ENCODE results near the gene BOD1.
A peak's percentile ranks its signal among the peaks of the same experiment; 100 is the strongest.

BOD1 gene

DNA sequence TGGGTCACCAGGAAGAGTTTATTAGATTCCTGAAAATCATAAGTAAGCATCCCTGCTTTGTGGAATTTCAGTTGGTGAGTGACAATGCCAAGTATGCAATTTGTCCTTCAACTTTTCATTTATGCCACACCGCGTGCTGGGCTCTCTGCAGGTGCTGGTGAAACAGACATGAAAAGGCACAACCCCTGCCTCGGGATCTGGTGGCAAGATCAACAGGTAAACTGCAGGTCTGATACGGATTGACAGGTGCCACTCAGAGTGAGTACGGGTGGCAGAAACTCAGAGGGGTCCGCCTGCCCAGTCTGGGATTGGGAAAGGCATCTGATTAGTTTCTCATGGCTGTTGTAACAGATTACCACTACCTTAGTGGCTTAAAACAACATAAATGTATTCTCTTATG, 40.5 kb downstream of the BOD1 start:
- DNase-seq, result no peak

DNA sequence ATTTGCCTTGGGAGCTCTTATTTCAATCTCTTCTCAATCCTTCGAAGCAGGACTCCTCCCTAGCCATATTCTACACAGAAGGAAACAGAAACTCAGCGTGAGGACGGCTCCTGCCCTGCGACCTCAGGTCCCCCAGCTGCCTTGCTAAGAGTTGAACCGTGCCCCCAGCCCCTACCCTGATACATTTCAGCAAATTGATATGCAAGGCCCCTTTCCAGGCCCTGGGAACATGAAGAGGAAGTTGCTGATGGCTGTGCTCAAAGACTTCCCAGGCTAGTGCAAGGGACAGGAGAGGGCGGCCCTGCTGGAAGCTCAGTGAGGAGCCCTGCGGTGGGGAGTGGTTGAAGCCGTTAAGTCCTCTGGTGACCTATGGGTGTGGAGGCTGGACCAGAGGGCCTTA, 41.5 kb downstream of the BOD1 start:
- no peak for DNase-seq

DNA sequence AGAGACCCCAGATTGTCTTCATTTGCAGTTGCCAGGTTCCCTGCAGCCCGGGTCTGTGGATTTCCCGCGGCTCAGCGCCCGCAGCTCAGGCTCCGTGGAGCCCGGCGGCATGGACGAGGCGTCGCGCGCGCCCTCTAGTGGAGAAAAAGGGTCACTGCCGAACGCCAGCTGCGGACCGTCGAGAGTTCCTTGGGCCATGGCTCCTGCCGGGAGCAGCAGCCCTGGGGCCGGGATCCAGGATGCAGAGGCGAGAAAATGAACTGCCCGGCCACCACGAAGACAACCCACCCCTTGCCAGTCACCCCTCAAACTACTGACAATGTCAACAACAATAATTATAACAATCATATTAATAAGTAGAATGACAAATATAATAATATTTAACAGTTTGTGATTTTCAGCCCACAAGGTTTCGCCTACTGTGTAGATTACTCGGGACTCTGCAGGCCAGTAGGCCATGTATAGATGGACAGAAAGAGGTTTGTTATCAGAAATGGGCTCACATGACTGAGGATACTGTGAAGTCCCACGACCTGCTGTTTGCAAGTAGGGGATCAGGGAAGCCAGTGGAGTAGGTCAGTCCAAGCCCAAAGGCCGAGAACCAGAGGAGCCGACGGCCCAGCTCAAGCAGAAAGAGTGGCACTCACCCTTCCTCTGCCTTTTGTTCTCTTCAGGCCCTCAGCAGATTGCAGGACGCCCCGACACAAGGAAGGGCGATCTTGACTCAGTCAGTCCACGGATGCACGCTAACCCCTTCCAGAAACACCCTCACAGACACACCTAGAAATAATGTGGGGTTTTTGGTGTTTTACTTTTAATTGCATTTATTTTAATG, 43.1 kb downstream of the BOD1 start:
- peak; percentile 39 to 71 for DNase-seq

DNA sequence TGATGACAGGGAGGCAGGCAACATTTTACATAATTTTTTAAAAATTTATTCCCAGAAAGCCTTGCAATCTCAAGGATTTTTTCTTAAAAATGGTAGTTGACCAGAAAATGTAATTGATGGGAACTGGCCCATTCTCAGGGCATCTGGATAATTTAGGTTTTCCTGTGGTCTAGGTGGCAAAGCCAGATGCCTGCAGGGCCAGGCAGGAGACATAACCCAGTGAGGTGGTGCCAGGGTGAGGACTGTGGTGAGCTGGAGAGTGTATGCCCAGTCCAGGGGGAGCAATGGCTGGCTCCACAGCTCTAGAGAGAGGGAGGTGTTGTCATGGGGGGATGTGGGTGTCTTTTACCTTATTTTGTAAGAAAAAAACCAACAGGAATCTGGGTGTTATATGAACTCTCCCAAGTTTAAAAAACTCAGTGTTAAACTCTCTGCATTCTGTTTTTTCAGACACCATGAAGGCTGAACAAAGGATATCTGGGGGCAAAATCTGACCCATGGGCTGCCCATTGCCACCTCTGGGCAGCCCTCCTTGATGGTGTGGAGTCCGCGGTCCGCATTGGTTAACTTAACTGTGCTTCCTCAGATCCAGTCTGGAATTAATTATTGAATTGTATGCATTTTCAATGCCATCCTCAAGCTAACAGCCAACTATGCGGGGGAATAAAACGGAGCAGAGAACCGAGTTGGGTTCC, 43.9 kb downstream of the BOD1 start:
- no peak for DNase-seq

DNA sequence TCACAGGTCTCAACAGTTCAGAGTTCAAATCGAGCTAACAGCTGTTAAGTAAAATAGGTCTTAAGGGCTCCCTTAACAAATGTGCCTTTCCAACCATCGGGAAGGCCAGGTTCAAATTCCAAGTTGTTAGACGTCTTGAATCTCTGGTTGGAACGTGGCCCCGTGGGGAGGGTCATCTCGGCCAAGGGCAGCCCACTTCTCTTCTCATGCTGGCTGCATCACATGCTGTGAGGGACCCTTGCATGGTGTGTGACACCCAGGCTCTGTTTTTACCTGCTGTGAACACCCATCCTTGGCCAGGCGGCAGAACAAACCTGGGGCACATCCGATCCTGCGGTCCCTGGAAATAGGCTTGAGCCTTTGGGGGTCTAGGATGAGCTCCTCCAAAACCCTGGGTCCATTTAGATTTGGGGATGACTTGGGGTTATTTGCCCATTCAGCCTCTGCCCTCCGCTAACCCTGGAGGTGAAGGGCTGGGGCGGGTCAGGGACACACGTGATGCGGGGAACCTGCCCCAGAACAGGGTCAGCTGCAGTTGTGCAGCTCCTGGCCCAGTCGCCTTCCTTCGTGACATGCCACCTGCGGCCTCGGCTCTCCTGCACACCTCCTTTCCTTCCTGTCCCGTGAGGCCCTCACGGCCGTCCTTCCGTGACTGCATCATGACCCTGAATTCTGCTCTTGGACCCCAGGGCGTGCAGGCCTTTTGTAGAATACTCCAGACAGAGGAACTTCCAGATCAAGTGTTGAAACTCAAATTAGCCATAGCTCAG, 45.9 kb downstream of the BOD1 start:
- no peak for DNase-seq

DNA sequence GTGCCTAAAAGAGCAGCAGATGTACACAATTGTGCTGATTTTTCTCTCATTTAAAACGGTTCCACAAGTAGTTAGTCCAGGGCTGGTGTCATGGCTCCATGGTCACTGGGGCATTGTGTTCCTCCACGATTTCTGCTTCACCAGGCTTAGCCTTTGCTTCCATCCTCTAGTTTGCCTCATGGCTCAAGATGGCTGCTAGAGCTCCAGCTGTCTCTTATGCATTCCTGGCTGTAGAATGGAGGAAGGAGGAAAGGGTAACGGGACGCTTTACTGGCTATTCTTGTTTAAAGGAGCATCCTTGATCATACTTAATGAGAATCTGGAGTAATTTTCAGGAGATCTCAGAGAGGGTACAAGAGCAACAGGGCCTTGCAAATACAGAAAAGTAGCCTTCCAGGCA, 47.7 kb downstream of the BOD1 start:
- DNase-seq, result no peak

DNA sequence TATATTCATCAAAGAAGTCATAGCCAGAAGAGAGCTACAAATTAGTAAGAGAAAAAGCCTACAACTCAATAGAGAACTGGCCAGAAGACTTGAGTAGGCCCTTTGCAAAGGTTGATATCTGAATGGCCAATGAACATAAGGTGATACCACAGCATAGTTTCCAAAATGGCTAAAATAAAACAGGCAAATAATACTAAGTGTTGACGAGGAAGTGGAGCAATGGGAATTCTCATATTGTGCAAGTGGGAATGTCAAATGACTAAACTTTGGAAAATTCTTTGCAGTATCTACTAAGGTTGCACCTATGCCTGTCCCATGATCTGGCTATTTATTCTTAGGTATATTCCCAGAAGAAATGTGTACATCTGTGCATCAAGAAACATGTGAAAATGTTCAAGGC, 48.3 kb downstream of the BOD1 start:
- no peak for DNase-seq

DNA sequence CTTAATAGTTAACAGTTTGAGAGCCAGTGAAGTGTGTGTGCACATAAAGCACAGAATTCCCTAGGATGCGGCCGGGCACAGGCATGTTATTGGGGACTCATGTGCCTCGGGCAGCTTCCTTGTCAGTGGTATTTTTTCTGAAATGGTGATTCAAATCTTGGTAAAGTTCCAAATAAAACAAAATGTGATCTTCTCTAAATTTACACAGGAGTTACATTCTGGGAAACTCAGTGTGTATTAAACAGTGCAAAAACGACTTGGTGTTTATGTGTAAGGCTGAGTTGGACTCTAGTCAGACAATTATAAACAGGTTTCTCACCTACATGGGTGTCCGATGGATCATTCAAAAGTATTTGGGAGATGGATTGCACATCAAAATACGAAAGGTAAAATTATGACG, 48.9 kb downstream of the BOD1 start:
- peak in 1 of 2 experiments; percentile 22 for DNase-seq

DNA sequence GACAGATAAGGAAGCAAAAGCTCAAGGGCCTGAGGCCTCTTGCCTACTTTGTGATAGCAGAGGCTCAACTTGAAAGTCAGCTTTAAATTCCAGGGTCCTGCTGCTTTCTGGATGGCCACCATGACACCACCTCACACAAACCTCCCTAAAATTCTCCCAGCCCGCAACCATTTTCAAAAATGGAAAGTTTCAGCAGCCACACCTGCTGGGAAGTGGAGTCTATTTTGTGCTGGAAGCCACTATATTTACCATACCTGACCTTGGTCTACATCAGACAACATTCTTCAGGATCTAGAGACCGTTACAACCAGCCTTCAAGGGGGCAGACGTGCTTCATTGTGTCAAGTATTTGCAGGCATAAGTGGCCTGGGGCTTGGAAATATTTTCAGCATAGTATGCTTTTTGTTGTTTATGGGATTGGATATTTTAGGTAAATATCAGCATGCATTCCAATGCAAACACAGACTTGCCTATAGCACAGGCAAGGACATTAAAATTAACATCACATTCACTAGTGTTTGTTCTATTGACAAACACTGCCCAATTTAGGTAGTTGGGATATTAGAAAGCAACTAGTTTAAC, 50.9 kb downstream of the BOD1 start:
- no peak for DNase-seq

DNA sequence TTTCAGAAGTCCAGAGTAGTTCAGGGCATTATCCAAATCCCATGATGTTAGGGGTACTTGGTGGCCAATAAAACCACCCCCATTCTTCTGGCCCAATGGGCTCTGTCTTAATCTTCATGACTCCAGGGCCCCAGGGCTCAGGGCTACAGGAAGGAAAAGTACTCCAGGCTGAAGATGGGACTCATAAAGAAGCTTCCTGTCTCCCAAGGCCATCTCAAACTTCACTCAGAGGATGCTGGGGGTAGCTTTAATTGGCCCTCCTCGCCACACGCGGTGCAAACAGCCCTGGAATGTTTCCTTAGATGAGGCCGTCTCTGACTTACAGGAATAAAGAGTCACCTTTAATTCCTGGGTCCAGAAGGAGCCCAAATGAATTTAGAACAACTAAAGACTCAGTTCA, 52.3 kb downstream of the BOD1 start:
- no peak for DNase-seq

DNA sequence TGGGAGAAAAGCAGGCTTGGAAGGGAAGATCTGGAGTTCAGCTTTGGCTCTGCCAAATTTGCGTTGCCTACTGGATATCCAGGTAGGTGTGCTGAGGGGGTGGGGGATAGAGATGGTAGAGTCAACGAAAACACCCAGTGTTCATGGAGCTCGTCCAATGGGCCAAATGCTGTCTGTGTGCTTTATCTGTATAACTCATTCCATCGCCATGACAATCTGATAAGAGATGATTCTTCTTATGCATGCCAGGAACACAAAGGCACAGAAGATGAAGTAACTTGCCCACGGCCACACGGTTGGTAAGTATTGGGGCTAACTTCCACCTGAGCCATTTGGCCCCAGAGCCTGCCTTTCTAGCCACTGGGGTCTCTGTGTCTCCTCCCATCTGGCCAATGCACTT, 53.2 kb downstream of the BOD1 start:
- DNase-seq, result no peak

DNA sequence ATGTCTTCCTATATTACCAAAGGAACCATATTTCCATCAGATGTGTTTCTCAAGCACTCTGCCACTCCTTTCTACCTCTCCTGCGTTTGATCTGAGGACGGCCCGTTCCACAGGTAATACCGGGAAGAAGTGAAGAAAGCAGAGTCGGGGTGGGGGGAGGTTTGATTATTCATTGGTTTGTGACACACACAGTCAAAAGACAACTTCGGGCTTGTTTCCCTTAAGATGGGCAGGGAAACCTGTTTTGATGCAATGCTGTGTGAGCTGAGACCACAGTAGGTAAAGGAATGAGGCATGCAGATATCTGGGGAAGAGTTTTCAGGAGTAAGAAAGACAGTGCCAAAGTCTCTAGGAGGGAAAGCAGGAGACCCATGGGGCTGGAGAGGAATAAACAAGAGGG, 54.0 kb downstream of the BOD1 start:
- no peak for DNase-seq
